HepG2 (cell line): ENCODE data around the gene NAXD. TPM values are rescaled to one million over a fixed set of nuclear protein-coding genes. Genes with fewer than 3 reads are reported as not detected.

Experiments used
- ATAC-seq: fragments of 200-7000 bp; cut with Tn5 transposase; 3 replicates; pipeline ENCODE4 v1.9.1; 2020; ENCODE audit warnings: mild to moderate bottlenecking, moderate library complexity
- BruUV-seq: library from RNA; stranded (reverse); fragments of 400-500 nt; replicated peaks from 2 replicates; lab custom pipeline; 2021; lab: Mats Ljungman, UMichigan
- CTCF ChIA-PET: fragments of 300-600 bp; formaldehyde crosslinking; extraction: SDS; loops from one replicate; lab custom pipeline; 2021; ENCODE audit warnings: low total read pairs, inconsistent platforms, low intra/inter-chr PET ratio; lab: Yijun Ruan, JAX
- POLR2A ChIA-PET: fragments of 350-600 bp; sonication (Branson Sonifier 250); formaldehyde crosslinking; loops from one replicate; lab custom pipeline; 2020; ENCODE audit warnings: antibody characterized with exemption, inconsistent platforms; lab: Yijun Ruan, JAX
- DNase-seq: peaks from one replicate; pipeline ENCODE4 v3.0.0-alpha.2; 2015; ENCODE audit warnings: low spot score
- FAIRE-seq: peaks from 3 replicates; lab custom pipeline; 2011; peaks lifted over from hg19 to GRCh38; lab: Jason Lieb, UNC
- H2AFZ ChIP-seq: one replicate; pipeline ENCODE4 v1.6.1; 2011; ENCODE audit warnings: low read length, inconsistent platforms
- H3K27ac ChIP-seq: fragments of 300-600 bp; 3 replicates; pipeline ENCODE4 v1.8.0; 2011; ENCODE audit warnings: mixed run types, mild to moderate bottlenecking, mixed read lengths, low read length, inconsistent platforms; ENCODE audit not compliant: insufficient read depth; ENCODE audit errors: extremely low read length
- H3K27me3 ChIP-seq, 2 experiments: fragments of 200-600 bp in 1 of 2; 2 replicates in 1 of 2; 3 replicates in 1 of 2; pipeline versions ENCODE4 v1.6.0 to v1.8.0; 2011; ENCODE audit warnings: low read length in 2 of 2, mild to moderate bottlenecking in 2 of 2, moderate library complexity in 2 of 2, inconsistent platforms in 1 of 2; ENCODE audit not compliant: insufficient read depth in 2 of 2, control insufficient read depth in 1 of 2
- H3K36me3 ChIP-seq, 2 experiments: fragments of 200-600 bp in 1 of 2; replicated peaks in 1 of 2; 2 replicates in 1 of 2; 3 replicates in 1 of 2; pipeline versions ENCODE4 v1.5.1 to v1.8.0; 2011; ENCODE audit warnings: low read length in 2 of 2, inconsistent platforms in 1 of 2; ENCODE audit not compliant: insufficient read depth in 2 of 2, control insufficient read depth in 1 of 2
- H3K4me1 ChIP-seq: 2 replicates; pipeline ENCODE4 v1.5.1; 2012; ENCODE audit warnings: low read length, inconsistent platforms; ENCODE audit not compliant: insufficient read depth
- H3K4me2 ChIP-seq: 2 replicates; pipeline ENCODE4 v1.6.0; 2011; ENCODE audit warnings: low read depth, low read length, inconsistent platforms
- H3K4me3 ChIP-seq, 3 experiments: fragments of 200-600 bp in 1 of 3; sonication (generic), shearing (Covaris generic) in 1 of 3; replicated peaks in 1 of 3; 2 replicates each; pipeline ENCODE4 v1.5.1; 2011 to 2016; ENCODE audit warnings: low read length in 3 of 3, inconsistent platforms in 2 of 3, low read depth in 2 of 3, mild to moderate bottlenecking in 2 of 3, control low read depth in 1 of 3, mixed read lengths in 1 of 3; ENCODE audit not compliant: insufficient read depth in 1 of 3
- H3K79me2 ChIP-seq: one replicate; pipeline ENCODE4 v1.6.1; 2011; ENCODE audit warnings: low read length, inconsistent platforms; ENCODE audit not compliant: insufficient read depth
- H3K9ac ChIP-seq: 2 replicates; pipeline ENCODE4 v1.6.0; 2011; ENCODE audit warnings: mild to moderate bottlenecking, low read depth, low read length, inconsistent platforms; ENCODE audit not compliant: insufficient read depth
- H3K9me3 ChIP-seq: 2 replicates; pipeline ENCODE4 v1.5.1; 2012; ENCODE audit warnings: mild to moderate bottlenecking, low read length
- H4K20me1 ChIP-seq: 2 replicates; pipeline ENCODE4 v1.6.0; 2011; ENCODE audit warnings: inconsistent platforms, mild to moderate bottlenecking, low read length, moderate library complexity; ENCODE audit not compliant: insufficient read depth
- FOXK2 ChIP-seq: fragments of 450-650 bp; IDR thresholded peaks from 2 replicates; pipeline ENCODE4 v1.6.1; 2016
- FOXP4 ChIP-seq: sonication (generic); formaldehyde crosslinking; IDR thresholded peaks from 2 replicates; pipeline ENCODE4 v1.4.0; 2020; ENCODE audit warnings: missing genetic modification reagents
- NCOA2 ChIP-seq: sonication (generic); formaldehyde crosslinking; IDR thresholded peaks from 2 replicates; pipeline ENCODE4 v1.8.0; 2022; ENCODE audit warnings: inconsistent platforms
- NFAT5 ChIP-seq: sonication (generic); formaldehyde crosslinking; IDR thresholded peaks from 2 replicates; pipeline ENCODE4 v1.4.0; 2020; ENCODE audit warnings: missing genetic modification reagents
- PBX2 ChIP-seq: IDR thresholded peaks from 2 replicates; pipeline ENCODE4 v1.6.1; 2016; ENCODE audit warnings: control low read depth
- POLR2G ChIP-seq: fragments of 200-400 bp; formaldehyde crosslinking; IDR thresholded peaks from 2 replicates; pipeline ENCODE4 v1.6.1; 2018; ENCODE audit warnings: mild to moderate bottlenecking, low read depth, low read length, moderate library complexity
- ZNF510 ChIP-seq: sonication (generic); formaldehyde crosslinking; IDR thresholded peaks from 2 replicates; pipeline ENCODE4 v1.4.0; 2020; ENCODE audit warnings: low read depth, mild to moderate bottlenecking, missing genetic modification reagents
- ZNF761 ChIP-seq: sonication (generic); formaldehyde crosslinking; conservative IDR thresholded peaks from 2 replicates; pipeline ENCODE4 v1.4.0; 2020; ENCODE audit warnings: mild to moderate bottlenecking, missing genetic modification reagents
- ZSCAN29 ChIP-seq: sonication (generic); formaldehyde crosslinking; conservative IDR thresholded peaks from 2 replicates; pipeline ENCODE4 v1.4.0; 2020; ENCODE audit warnings: mild to moderate bottlenecking, missing genetic modification reagents
- WGBS: methylation state at CpG from one replicate; pipeline ENCODE4 v1.1.6; 2017; ENCODE audit warnings: low lambda C conversion rate; 5-methylcytosine and 5-hydroxymethylcytosine counted together
- in situ Hi-C: cut with HindIII; loops from 2 replicates; pipeline ENCODE4 v1.10.0; 2017; ENCODE audit warnings: low pct_unique_long_range_greater_than_20kb; ENCODE audit not compliant: extremely low pct_ligation_motif_present
- intact Hi-C: fragments of 100-400 bp; cut with micrococcal nuclease; formaldehyde crosslinking; loops from one replicate; pipeline ENCODE4 v1.10.0; 2022; ENCODE audit not compliant: unreplicated experiment
- polyA plus RNA-seq, 8 experiments: library from polyadenylated mRNA; depleted of rRNA in 3 of 8; stranded (reverse) in 7 of 8; unstranded in 1 of 8; fragments of >200 nt; fragmentation: Illumina TruSeq in 4 of 8; extraction: Trizol in 4 of 8; gene quantifications; 2 replicates each; pipeline versions ENCODE4 v1.2.1 to v1.2.3, GENCODE V29; 2011 to 2016; ENCODE audit warnings: low read depth in 4 of 8, missing spikeins in 1 of 8, mixed read lengths in 1 of 8; ENCODE audit not compliant: insufficient read depth in 1 of 8
- total RNA-seq, 5 experiments: library from RNA; depleted of rRNA; stranded (reverse); fragments of >200 nt; fragmentation: Illumina TruSeq; extraction: Trizol; gene quantifications; 2 replicates each; pipeline ENCODE4 v1.2.3, GENCODE V29; 2016; ENCODE audit warnings: low read depth in 1 of 5

NAXD gene
- total and polyA plus RNA-seq, 2 of the 13 experiments (the other 11 are each of a cell fraction or from before 2014, with no cell fraction given): 19.0 to 23.2 TPM

- TF ChIP-seq FOXP4 (CRISPR knock-in tag) (no peak), PBX2 (no peak), NCOA2 (CRISPR knock-in tag) (no peak), ZSCAN29 (CRISPR knock-in tag) (no peak), FOXK2 (no peak), NFAT5 (CRISPR knock-in tag) (no peak), ZNF761 (CRISPR knock-in tag) (no peak), POLR2G (no peak), ZNF510 (CRISPR knock-in tag) (no peak)
- Histone ChIP-seq H3K27ac (no peak overlapping the region), H3K4me3 (no peak overlapping the region), H3K27me3 (no peaks in the 10 kb centered on the region; a peak in 1 of 5 replicates), H3K4me2 (no peak overlapping the region), H3K79me2 (peaks cover 10% of the 10 kb centered on the region), H2AFZ (no peak overlapping the region), H3K9me3 (no peaks in the 10 kb centered on the region), H3K4me1 (peaks cover 23% of the 10 kb centered on the region), H3K36me3 (peaks cover 3 to 5% of the 10 kb centered on the region in 2 experiments; a peak in 3 of 5 replicates), H3K9ac (no peak overlapping the region), H4K20me1 (no peaks in the 10 kb centered on the region)
- in situ Hi-C loops: no loop called here
- no peak for FAIRE-seq
- POLR2A ChIA-PET: no interaction called here
- BruUV-seq: no TSS peak
- intact Hi-C loops: no loop called here
- CTCF ChIA-PET: no interaction called here
- 95% methylated on average over 9 of the region's 9 CpGs for WGBS
- ATAC-seq: no peak
- DNase-seq: no peak
Measured at GRCh38 chr13:110566171-110566570, 49.2 kb upstream of the NAXD start.
